ENCODE data around the gene DPP6.

DNA sequence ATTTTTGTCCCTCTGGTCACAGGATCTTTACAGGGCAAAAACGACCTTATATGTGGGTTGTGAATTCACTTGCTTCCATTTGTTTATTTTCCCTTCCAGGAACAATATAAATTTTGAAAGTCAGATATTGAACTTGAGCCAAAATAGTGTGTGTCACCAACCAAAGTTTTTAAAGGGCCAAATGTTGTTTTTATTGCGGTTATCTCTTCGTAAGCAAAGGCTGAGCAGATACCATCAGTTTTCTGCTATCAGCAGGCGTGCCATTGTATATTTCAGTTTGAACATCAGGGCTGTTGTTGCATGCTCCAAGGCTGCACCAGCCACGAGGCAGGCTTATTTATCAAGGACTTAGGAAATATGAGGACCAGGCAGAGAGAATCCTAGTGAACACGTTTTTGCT is 790.4 kb downstream of the DPP6 start:
- TF ChIP-seq MECOM (CRISPR knock-in tag; IDR thresholded peaks at IDR 0.05) (no peak), NFIC (IDR thresholded peaks at IDR 0.05) (no peak)
- TF ChIP-seq, protein P1, sequence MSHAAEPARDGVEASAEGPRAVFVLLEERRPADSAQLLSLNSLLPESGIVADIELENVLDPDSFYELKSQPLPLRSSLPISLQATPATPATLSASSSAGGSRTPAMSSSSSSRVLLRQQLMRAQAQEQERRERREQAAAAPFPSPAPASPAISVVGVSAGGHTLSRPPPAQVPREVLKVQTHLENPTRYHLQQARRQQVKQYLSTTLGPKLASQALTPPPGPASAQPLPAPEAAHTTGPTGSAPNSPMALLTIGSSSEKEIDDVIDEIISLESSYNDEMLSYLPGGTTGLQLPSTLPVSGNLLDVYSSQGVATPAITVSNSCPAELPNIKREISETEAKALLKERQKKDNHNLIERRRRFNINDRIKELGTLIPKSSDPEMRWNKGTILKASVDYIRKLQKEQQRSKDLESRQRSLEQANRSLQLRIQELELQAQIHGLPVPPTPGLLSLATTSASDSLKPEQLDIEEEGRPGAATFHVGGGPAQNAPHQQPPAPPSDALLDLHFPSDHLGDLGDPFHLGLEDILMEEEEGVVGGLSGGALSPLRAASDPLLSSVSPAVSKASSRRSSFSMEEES (CRISPR knock-in tag; IDR thresholded peaks at IDR 0.05), result no peak
